Erythroblast (primary cell): ENCODE measurements around the gene SPAG16.

Experiments
- DNase-seq, 2 experiments: peaks; one replicate each; lab custom pipeline; 2025; lab: John Stamatoyannopoulos, UW
- GATA1 ChIP-seq: IDR thresholded peaks from 2 replicates; pipeline ENCODE4 v1.6.1; 2011; ENCODE audit warnings: low read depth, mild to moderate bottlenecking, control low read depth, low read length, moderate library complexity
- POLR2A ChIP-seq: IDR thresholded peaks from 2 replicates; pipeline ENCODE4 v1.6.1; 2011; ENCODE audit warnings: mild to moderate bottlenecking, low read length

SPAG16 gene

DNA sequence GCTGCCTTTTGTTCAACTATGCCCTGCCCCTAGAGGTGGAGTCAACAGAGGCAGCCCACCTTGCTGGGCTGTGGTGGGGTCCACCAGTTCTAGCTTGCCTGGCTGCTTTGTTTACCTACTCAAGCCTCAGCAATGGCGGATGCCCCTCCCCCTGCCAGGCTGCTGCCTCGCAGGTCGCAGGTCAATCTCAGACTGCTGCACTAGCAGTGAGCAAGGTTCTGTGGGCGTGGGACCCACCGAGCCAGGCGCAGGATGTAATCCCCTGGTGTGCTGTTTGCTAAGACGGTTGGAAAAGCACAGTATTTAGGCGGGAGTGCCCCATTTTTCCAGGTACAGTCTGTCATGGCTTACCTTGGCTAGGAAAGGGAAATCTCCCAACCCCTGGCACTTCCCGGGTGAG, 993.6 kb downstream of the SPAG16 start:
- no peak for DNase-seq
- TF ChIP-seq GATA1, result no peak
- no peak for TF ChIP-seq POLR2A

DNA sequence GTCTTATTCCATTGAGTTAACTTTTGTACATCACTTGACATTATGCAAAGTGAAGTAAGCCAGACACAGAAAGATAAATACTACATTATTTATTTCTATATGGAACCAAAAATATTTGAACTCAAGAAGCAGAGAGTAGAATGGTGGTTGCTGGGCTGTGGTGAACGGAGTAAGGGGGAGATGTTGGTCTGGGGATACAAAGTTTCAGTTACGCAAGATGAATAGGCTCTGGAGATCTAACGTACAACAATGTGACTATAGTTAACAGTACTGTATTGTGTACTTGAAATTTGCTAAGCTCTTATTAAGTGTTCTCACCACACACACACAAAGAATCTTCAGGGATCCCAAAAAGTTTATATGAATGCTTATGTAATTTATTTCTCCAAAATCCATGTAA, 1001.7 kb downstream of the SPAG16 start:
- DNase-seq, result no peak
- TF ChIP-seq POLR2A (no peak), GATA1 (no peak)

DNA sequence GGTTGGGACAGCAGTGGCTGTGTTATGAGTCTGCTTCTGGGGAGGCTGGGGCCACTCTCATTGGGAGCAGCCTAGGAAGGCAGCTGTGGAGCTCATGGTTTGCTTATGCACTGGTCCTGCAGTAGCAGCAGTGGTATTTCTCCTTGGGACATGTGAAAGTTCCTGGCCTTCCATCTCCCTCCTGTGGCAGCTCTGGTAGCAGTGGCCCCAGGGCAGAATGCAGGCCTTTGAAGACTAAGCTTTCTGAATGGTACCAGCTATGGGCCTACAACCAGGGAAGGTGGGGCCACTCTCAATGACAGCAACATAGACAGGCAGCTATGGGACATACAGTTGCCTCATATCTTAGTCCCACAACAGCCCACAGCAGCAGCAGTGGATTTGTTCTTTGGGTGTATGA, 1009.3 kb downstream of the SPAG16 start:
- TF ChIP-seq POLR2A (no peak), GATA1 (no peak)
- DNase-seq, result no peak

DNA sequence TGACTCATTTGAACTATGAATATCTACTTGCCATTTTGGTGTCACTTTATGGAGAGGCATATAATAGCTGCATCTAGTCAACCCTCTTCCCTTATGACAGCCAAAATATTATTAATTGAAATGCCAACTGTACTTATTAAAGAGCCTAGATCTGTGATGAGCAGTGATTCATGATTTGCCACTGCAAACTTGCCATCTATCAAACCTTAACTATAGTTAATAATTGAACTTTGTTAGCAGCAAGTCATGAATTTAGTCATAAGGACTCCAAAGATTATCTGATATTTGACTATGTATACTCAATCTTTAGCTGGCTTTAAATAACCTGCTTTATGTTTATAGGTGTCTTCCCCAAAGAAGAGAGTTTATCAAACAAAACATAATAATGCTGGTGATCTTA, 1010.2 kb downstream of the SPAG16 start:
- DNase-seq, result no peak
- TF ChIP-seq POLR2A (no peak), GATA1 (no peak)

DNA sequence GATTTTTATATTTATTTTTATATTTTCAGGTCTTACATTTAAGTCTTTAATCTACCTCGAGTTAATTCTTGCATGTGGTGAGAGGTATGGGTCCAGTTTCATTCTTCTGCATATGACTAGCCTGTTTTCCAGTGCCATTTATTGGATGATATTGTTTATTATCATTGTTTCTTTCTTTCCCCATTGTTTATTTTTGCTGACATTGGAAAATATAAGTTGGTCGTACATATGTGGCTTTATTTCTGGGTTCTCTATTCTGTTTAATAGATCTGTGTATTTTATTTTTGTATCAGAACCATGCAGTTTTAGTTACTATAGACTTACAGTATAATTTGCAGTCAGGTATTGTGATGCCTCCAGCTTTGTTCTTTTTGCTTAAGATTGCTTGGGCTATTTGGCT, 1013.2 kb downstream of the SPAG16 start:
- no peak for TF ChIP-seq GATA1
- TF ChIP-seq POLR2A, result no peak
- DNase-seq, result no peak

DNA sequence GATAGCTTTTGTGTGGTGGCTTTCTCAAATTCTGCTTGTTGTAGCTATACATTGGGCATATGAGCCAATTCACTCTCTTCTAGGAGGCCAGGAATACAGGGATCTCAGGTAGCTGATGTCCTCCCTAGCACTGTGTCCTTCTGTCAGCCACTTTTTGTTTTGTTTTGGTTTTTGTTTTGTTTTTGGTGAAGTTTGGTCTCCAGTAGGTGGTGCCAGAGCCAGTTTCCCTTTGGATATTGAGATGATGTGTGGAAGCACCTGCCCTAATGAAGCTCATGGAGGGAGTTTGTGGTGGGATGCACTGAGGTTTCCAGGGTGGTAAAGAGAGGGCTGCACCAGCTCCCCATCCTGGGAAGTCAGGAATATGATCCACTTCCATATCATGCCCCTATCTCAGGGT, 1026.1 kb downstream of the SPAG16 start:
- DNase-seq, result no peak

DNA sequence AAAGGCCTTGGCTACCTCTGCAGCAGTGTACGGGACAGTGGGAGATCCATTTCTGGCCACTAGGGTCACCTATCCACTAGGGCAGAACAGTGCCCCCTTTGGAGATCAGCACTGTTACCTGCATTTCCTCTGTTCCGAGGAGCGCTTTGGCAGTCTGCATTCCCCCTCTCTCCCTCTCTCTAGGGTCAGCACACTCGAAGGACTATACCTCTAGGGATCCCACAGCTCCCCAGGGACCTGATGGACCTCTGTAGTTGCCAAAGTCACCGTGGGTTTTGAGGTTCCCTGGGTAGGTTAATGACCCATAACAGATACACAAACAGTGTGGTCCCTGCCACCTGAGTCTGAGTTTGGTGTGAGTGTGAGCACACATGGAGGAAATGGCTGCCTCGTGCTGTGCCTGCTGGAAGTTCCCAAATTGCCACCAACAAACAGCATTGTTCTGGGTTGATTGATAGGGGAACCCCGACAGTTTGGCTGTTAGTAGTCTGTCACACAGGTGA, 1026.8 kb downstream of the SPAG16 start:
- TF ChIP-seq POLR2A (no peak), GATA1 (no peak)

More for the DNA sequence above, 1026.1 kb downstream of the SPAG16 start:
- TF ChIP-seq POLR2A (no peak), GATA1 (no peak)

DNA sequence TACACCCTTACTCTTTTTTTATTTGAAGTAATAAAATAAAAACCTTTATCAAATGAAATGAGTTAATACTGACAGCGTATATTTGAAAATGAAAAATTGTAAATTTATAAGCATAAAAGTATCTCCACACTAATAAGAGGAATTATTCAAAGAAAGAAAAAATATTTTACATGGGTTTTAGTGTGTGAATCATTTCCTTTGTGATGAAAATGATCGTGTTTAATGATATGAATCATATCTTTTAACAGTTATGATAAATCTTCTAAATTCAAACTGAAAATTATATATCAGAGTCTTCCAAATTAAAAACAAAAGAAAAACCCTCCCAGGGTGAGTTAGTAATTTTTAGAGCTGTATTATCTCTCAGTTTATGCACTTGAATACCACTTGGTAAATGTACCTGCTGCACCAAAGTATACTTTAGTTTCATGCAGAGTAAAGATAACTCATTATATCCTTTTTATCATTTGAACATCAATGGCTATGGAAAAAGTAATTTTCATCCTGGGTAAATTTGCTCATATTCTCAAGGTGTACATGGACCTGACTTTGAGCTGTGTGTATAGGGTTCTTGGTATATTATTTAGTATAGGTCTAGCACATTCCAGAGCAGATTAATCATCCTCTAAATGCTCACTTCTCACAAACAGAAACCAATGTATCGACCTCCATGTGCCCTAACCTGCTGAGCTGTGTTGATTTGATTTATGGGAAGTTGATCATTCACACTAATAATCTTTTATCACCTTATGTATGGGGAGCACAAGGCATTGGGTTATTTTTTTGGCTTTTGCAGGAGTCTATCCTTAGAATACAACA, 1027.9 kb downstream of the SPAG16 start:
- DNase-seq, result no peak
- TF ChIP-seq POLR2A, result no peak
- no peak for TF ChIP-seq GATA1

More for the DNA sequence above, 1026.8 kb downstream of the SPAG16 start:
- DNase-seq, result no peak

DNA sequence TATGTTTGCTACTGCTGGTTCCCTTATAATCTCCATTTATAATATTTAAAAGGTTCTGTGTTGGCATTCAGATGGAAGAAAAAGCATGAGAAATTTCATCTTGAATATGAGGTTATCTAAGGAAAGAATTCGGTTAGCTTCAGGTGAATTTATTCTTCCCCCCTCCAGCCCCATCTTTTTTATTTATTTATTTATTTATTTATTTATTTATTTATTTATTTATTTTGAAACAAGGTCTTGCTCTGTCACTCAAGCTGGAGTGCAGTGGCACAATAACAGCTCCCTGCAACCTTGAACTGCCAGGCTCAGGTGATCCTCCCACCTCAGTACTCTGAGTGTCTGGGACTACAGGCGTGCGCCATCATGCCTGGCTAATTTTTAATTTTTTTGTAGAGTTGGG, 1031.1 kb downstream of the SPAG16 start:
- no peak for DNase-seq
- TF ChIP-seq POLR2A (no peak), GATA1 (no peak)

DNA sequence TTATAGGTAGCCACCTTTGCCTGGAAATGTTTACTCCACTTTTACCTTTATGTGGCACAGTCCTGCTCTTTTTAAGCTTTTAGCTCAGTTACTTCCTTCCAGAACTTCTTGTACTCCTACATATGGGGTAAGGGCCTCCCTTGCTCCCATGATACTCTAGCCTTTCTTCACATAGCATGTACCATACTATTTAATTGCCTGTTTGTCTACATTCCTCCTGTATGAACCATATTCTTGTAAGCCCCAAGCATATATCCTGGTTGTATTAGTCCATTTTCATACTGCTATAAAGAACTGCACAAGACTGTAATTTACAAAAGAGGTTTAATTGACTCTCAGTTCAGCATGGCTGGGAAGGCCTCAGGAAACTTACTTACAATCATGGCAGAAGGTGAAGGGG, 1035.9 kb downstream of the SPAG16 start:
- DNase-seq, result no peak
- no peak for TF ChIP-seq POLR2A
- no peak for TF ChIP-seq GATA1

DNA sequence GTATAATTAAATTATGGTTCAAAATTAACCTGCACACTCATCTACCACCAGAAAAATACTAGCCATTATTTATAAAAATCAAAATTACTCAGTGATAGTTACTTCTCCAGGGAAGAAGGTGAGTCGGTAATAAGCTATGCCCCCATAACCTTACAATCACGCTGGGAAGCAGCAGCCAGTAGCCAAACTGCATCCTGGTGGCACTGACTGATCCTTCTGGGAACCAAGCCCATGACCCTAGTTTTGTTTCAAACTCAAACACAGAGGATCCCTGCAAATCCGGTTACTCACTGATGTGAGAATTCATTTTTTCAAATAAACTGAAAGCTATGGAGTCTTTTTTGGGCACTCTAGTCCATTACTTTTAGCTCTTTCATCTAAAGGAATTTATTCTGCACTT, 1038.4 kb downstream of the SPAG16 start:
- no peak for TF ChIP-seq POLR2A
- TF ChIP-seq GATA1, result no peak
- DNase-seq, result no peak

DNA sequence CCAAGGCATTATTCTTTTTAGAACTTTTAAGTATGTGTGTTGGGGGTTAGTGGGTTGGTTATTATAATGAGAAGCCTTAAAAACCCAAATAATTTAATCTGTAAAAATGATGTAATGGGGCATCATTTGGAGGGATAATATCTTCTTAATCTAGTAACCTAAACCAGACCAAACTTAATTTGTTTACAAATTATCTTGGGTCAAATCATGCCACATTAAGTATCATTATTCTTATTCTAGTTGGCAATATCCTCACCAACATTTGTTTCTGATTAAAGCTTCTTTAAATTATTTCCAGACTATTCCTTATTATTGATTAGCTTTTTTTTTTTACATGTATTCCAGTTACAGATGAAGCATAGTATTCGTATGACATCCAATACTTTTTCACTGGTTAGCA, 1041.1 kb downstream of the SPAG16 start:
- DNase-seq, result no peak
- no peak for TF ChIP-seq POLR2A
- no peak for TF ChIP-seq GATA1

DNA sequence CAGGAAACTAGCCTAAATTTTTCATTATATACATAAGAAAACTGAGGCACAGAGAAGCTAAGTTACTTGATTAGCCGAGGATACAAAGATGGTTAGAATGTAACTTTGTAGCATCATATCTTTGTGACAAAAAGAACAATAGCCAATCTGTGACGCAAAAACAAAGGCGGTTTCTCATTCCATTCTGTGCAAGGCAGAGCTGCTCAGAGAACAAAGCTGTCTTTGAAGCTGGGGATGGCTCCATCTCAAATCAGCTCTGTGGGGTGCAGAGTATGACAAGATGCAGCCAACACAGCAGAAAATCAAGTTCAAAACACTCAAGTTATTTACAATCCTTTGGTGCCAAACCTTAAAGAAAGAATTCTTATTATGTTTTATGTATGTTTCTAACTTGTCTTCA, 1044.7 kb downstream of the SPAG16 start:
- no peak for TF ChIP-seq POLR2A
- no peak for TF ChIP-seq GATA1
- no peak for DNase-seq

DNA sequence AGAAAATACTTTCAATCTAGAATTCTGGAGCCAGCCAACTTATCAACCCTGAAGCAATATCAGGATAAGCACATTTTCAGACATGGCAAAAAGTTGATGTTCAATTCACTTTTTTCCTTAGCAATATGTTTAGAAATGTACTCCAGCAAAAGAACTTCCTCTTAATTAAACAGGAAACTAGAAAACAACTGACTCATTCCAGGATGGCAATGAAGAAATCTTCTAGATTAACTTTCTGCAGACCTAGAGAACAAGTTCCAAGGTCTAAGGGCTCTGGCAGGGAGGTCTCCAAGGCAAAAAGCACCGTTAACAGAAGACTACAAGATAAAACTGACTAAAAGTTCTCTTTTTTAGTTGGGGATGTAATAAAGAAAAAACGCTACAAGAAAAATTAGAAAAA, 1057.4 kb downstream of the SPAG16 start:
- no peak for DNase-seq
- TF ChIP-seq GATA1 (no peak), POLR2A (no peak)

DNA sequence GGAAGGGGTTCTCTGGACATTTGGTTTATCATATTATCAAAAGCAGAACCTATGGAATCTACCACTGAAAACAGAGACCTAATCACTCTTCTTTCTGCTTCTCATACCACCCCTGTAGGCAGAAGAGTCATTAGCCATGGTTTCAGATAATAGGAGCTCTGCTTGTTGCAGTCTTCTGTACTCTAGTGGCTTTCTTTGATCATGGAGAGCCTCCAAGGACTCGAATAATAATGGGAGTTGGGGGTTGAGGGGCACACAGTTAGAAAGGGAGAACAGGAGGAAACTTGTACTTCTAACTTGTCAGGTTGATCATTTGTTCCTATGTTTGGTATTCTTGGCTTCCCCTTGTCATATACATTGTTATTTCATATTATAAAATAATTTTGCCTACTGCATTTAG, 1074.2 kb downstream of the SPAG16 start:
- TF ChIP-seq POLR2A, result no peak
- TF ChIP-seq GATA1, result no peak

More for the DNA sequence above, 1074.2 kb downstream of the SPAG16 start:
- DNase-seq, result no peak
